WTC11 (cell line): ENCODE results near the gene CAPZB. TPM values are rescaled to one million over a fixed set of nuclear protein-coding genes. Genes with fewer than 3 reads are reported as not detected.
A peak's percentile ranks its signal among the peaks of the same experiment; 100 is the strongest.

Experiments used
- ATAC-seq: fragments of 200-7000 bp; cut with Tn5 transposase; 2 replicates; pipeline ENCODE4 v1.10.0; 2021; ENCODE audit warnings: mild to moderate bottlenecking, moderate library complexity
- CTCF ChIA-PET: fragments of 300-600 bp; sonication (Branson Sonifier 250); formaldehyde crosslinking; loops from one replicate; lab custom pipeline; 2021; ENCODE audit warnings: antibody characterized with exemption; lab: Charles Lee
- POLR2A ChIA-PET: fragments of 350-600 bp; sonication (Branson Sonifier 250); formaldehyde crosslinking; loops from one replicate; lab custom pipeline; 2021; ENCODE audit warnings: antibody characterized with exemption; lab: Charles Lee
- DNase-seq: peaks from one replicate; pipeline ENCODE4 v3.0.0; 2021; ENCODE audit warnings: low spot score
- H3K27ac Mint-ChIP-seq: 2 replicates; pipeline ENCODE4 v1.8.0; 2021; ENCODE audit warnings: mixed read lengths
- H3K27me3 Mint-ChIP-seq: 2 replicates; pipeline ENCODE4 v1.8.0; 2021; ENCODE audit warnings: low read depth, mild to moderate bottlenecking, moderate library complexity, mixed read lengths
- H3K36me3 Mint-ChIP-seq: 2 replicates; pipeline ENCODE4 v1.8.0; 2021; ENCODE audit warnings: mixed read lengths
- H3K4me1 Mint-ChIP-seq: 2 replicates; pipeline ENCODE4 v1.8.0; 2022; ENCODE audit warnings: mixed read lengths
- H3K4me3 Mint-ChIP-seq: 2 replicates; pipeline ENCODE4 v1.8.0; 2021; ENCODE audit warnings: mild to moderate bottlenecking, moderate library complexity, mixed read lengths
- H3K9me3 Mint-ChIP-seq: 2 replicates; pipeline ENCODE4 v1.8.0; 2021; ENCODE audit warnings: mixed read lengths
- CBFB ChIP-seq: sonication (generic); formaldehyde crosslinking; IDR thresholded peaks from 2 replicates; pipeline ENCODE4 v1.8.1; 2022; ENCODE audit warnings: mild to moderate bottlenecking, low read depth, missing genetic modification reagents
- FOXK1 ChIP-seq: sonication (generic); formaldehyde crosslinking; IDR thresholded peaks from 2 replicates; pipeline ENCODE4 v1.8.0; 2022; ENCODE audit warnings: mild to moderate bottlenecking, moderate library complexity, missing genetic modification reagents
- GABPB1 ChIP-seq: sonication (generic); formaldehyde crosslinking; IDR thresholded peaks from 2 replicates; pipeline ENCODE4 v1.8.1; 2023; ENCODE audit warnings: mild to moderate bottlenecking, missing genetic modification reagents
- GRHL2 ChIP-seq: fragments of 250-450 bp; sonication (Bioruptor Pico); IDR thresholded peaks from 2 replicates; pipeline ENCODE4 v1.8.0; 2022; ENCODE audit warnings: mild to moderate bottlenecking, moderate library complexity; ENCODE audit not compliant: insufficient replicate concordance, severe bottlenecking
- HMGA2 ChIP-seq: fragments of 250-450 bp; sonication (Bioruptor Pico); IDR thresholded peaks from 2 replicates; pipeline ENCODE4 v1.4.0; 2021; ENCODE audit warnings: mild to moderate bottlenecking, moderate library complexity
- HMGXB4 ChIP-seq: sonication (generic); formaldehyde crosslinking; IDR thresholded peaks from 2 replicates; pipeline ENCODE4 v1.8.1; 2023; ENCODE audit warnings: mild to moderate bottlenecking, moderate library complexity, missing genetic modification reagents
- KAT7 ChIP-seq: sonication (generic); formaldehyde crosslinking; IDR thresholded peaks from 2 replicates; pipeline ENCODE4 v1.8.1; 2023; ENCODE audit warnings: missing genetic modification reagents, mild to moderate bottlenecking, borderline replicate concordance
- MAX ChIP-seq: sonication (generic); formaldehyde crosslinking; IDR thresholded peaks from 2 replicates; pipeline ENCODE4 v1.8.0; 2022; ENCODE audit warnings: mild to moderate bottlenecking, missing genetic modification reagents
- MLX ChIP-seq: sonication (generic); formaldehyde crosslinking; IDR thresholded peaks from 2 replicates; pipeline ENCODE4 v1.8.1; 2023; ENCODE audit warnings: mild to moderate bottlenecking, missing genetic modification reagents, moderate library complexity
- MYBL2 ChIP-seq: sonication (generic); formaldehyde crosslinking; IDR thresholded peaks from 2 replicates; pipeline ENCODE4 v1.8.1; 2023; ENCODE audit warnings: mild to moderate bottlenecking, moderate library complexity, missing genetic modification reagents
- NFE2L1 ChIP-seq: sonication (generic); formaldehyde crosslinking; IDR thresholded peaks from 2 replicates; pipeline ENCODE4 v1.8.1; 2023; ENCODE audit warnings: missing genetic modification reagents
- NFYB ChIP-seq: sonication (generic); formaldehyde crosslinking; conservative IDR thresholded peaks from 2 replicates; pipeline ENCODE4 v1.8.0; 2022; ENCODE audit warnings: low read depth, missing genetic modification reagents
- TEAD4 ChIP-seq: sonication (generic); formaldehyde crosslinking; IDR thresholded peaks from 2 replicates; pipeline ENCODE4 v1.8.0; 2022; ENCODE audit warnings: mild to moderate bottlenecking, missing genetic modification reagents
- TP53 ChIP-seq: sonication (generic); formaldehyde crosslinking; IDR thresholded peaks from 2 replicates; pipeline ENCODE4 v1.8.1; 2023; ENCODE audit warnings: mild to moderate bottlenecking, missing genetic modification reagents
- ZNF138 ChIP-seq: sonication (generic); formaldehyde crosslinking; conservative IDR thresholded peaks from 2 replicates; pipeline ENCODE4 v1.8.1; 2022; ENCODE audit warnings: mild to moderate bottlenecking, moderate library complexity, missing genetic modification reagents
- ZNF219 ChIP-seq: sonication (generic); formaldehyde crosslinking; IDR thresholded peaks from 2 replicates; pipeline ENCODE4 v1.8.0; 2023; ENCODE audit warnings: missing genetic modification reagents, mild to moderate bottlenecking, borderline replicate concordance
- ZNF232 ChIP-seq: sonication (generic); formaldehyde crosslinking; IDR thresholded peaks from 2 replicates; pipeline ENCODE4 v1.8.0; 2022; ENCODE audit warnings: mild to moderate bottlenecking, missing genetic modification reagents
- ZNF317 ChIP-seq: sonication (generic); formaldehyde crosslinking; IDR thresholded peaks from 2 replicates; pipeline ENCODE4 v1.8.1; 2023; ENCODE audit warnings: low read depth, mild to moderate bottlenecking, moderate library complexity, missing genetic modification reagents, borderline replicate concordance
- total RNA-seq: library from RNA; stranded (reverse); gene quantifications from 3 replicates; pipeline ENCODE4 v1.2.3, GENCODE V29; 2021
- TF ChIP-seq, protein P1 (sequence below): sonication (generic); formaldehyde crosslinking; IDR thresholded peaks from 2 replicates; pipeline ENCODE4 v1.8.0; 2023; ENCODE audit warnings: missing genetic modification reagents, mild to moderate bottlenecking, borderline replicate concordance

CAPZB gene
- total RNA-seq, 1 experiment from 2014 or later: 348 TPM

DNA sequence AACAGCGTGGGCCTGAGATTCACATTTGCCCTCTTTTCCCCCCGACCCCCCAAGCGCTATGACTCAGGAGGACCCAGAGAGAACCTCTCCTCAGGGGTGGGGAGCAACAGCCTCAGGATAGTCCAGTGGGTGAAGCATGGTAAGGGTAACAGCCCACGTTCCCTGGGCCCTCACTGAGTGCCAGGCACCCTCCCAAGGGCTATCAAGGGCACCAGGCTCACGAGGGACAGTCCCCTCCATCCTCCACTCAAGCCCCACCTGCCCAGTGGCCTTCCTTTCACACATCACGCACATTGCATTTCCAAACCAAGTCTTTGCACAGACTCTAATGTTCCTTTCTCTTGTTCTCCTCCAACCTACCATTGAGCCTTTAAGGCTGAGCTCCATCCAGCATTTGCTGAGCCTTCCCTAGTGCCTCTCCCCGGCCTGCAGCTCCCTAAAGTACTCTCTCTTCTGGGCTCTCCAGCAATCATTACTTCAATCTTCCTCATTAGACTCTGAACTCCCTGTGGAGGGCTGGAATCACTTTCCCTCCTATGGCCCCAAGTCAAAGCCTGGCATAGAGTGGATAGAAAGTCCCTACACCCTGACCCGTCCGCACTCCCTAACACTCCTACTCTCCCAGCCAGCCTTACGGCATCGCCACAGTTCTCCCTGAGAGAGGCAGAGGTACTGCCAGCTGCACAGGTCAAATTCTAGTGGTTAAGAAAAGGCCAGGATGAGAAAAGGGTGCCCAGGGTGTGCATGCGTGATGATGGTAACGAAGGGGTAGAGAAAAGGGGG lies 174.4 kb downstream of the CAPZB start:
- Mint-ChIP-seq H3K9me3 (no peaks in the 10 kb centered on the region), H3K4me3 (peak overlapping the region; percentile 94), H3K27me3 (peaks cover 6% of the 10 kb centered on the region), H3K36me3 (peaks cover 16% of the 10 kb centered on the region), H3K27ac (no peak overlapping the region), H3K4me1 (peaks cover 13% of the 10 kb centered on the region)
- TF ChIP-seq NFYB: no peak
- POLR2A ChIA-PET: no interaction called here
- CTCF ChIA-PET: interaction anchor here (1.1 to 1.6 kb wide), 4 partner anchors 271 to 343 kb away, joined by 3 to 6 read pairs (median 4); no protein-coding TSS in a partner anchor
- ATAC-seq (0 out of 2 replicates have a peak, but pooled peaks have one; percentile 4), DNase-seq (no peak)

DNA sequence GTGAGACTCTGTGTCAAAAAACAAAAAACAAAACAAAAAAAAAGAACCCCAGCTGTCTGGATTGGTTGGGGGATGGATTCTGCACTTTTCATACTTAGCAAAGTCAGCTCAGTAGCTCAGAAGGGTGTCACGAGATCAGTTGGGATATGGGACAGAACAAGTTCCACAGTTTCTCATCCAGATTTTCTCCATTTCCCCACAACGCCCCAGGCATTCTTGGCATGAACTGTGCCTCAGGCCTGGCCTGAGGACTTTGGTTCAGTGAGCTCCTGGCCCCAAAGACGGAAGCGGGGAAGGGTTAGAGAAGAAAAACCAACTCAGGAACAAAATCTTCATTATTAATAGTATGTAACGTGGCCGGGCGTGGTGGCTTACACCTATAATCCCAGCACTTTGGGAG lies 175.3 kb downstream of the CAPZB start:
- no peaks in the 10 kb centered on the region for H3K9me3 Mint-ChIP-seq

More for the DNA sequence above, 175.3 kb downstream of the CAPZB start:
- ATAC-seq: no peak
- H3K27ac Mint-ChIP-seq: no peak overlapping the region
- peaks cover 23% of the 10 kb centered on the region for H3K36me3 Mint-ChIP-seq
- peaks cover 6% of the 10 kb centered on the region for H3K27me3 Mint-ChIP-seq
- DNase-seq: no peak
- TF ChIP-seq NFE2L1 (CRISPR knock-in tag) (no peak), TP53 (CRISPR knock-in tag) (no peak), FOXK1 (CRISPR knock-in tag) (no peak), ZNF232 (CRISPR knock-in tag) (no peak), MAX (CRISPR knock-in tag) (no peak), HMGA2 (CRISPR knock-in tag) (no peak), TEAD4 (CRISPR knock-in tag) (no peak), GRHL2 (CRISPR knock-in tag) (no peak), MYBL2 (CRISPR knock-in tag) (no peak), KAT7 (CRISPR knock-in tag) (no peak), CBFB (CRISPR knock-in tag) (no peak), MLX (CRISPR knock-in tag) (no peak), GABPB1 (no peak), HMGXB4 (no peak), ZNF138 (CRISPR knock-in tag) (no peak), ZNF219 (CRISPR knock-in tag) (no peak), ZNF317 (CRISPR knock-in tag) (no peak)
- TF ChIP-seq, protein P1, sequence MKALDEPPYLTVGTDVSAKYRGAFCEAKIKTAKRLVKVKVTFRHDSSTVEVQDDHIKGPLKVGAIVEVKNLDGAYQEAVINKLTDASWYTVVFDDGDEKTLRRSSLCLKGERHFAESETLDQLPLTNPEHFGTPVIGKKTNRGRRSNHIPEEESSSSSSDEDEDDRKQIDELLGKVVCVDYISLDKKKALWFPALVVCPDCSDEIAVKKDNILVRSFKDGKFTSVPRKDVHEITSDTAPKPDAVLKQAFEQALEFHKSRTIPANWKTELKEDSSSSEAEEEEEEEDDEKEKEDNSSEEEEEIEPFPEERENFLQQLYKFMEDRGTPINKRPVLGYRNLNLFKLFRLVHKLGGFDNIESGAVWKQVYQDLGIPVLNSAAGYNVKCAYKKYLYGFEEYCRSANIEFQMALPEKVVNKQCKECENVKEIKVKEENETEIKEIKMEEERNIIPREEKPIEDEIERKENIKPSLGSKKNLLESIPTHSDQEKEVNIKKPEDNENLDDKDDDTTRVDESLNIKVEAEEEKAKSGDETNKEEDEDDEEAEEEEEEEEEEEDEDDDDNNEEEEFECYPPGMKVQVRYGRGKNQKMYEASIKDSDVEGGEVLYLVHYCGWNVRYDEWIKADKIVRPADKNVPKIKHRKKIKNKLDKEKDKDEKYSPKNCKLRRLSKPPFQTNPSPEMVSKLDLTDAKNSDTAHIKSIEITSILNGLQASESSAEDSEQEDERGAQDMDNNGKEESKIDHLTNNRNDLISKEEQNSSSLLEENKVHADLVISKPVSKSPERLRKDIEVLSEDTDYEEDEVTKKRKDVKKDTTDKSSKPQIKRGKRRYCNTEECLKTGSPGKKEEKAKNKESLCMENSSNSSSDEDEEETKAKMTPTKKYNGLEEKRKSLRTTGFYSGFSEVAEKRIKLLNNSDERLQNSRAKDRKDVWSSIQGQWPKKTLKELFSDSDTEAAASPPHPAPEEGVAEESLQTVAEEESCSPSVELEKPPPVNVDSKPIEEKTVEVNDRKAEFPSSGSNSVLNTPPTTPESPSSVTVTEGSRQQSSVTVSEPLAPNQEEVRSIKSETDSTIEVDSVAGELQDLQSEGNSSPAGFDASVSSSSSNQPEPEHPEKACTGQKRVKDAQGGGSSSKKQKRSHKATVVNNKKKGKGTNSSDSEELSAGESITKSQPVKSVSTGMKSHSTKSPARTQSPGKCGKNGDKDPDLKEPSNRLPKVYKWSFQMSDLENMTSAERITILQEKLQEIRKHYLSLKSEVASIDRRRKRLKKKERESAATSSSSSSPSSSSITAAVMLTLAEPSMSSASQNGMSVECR (CRISPR knock-in tag): no peak
- ChIA-PET POLR2A (no interaction called here), CTCF (interaction anchor here (0.6 to 1.6 kb wide), 5 partner anchors 40 to 432 kb away, joined by 3 to 6 read pairs (median 4); no protein-coding TSS in a partner anchor)
- no peak overlapping the region for H3K4me3 Mint-ChIP-seq
- peaks cover 13% of the 10 kb centered on the region for H3K4me1 Mint-ChIP-seq
